WTC11 (cell line): Measurements from ENCODE around the gene MNX1. TPM values are rescaled to one million over a fixed set of nuclear protein-coding genes. Genes with fewer than 3 reads are reported as not detected.

ENCODE experiments used
- ATAC-seq: fragments of 200-7000 bp; cut with Tn5 transposase; 2 replicates; pipeline ENCODE4 v1.10.0; 2021; ENCODE audit warnings: mild to moderate bottlenecking, moderate library complexity
- CTCF ChIA-PET: fragments of 300-600 bp; sonication (Branson Sonifier 250); formaldehyde crosslinking; loops from one replicate; lab custom pipeline; 2021; ENCODE audit warnings: antibody characterized with exemption; lab: Charles Lee
- POLR2A ChIA-PET: fragments of 350-600 bp; sonication (Branson Sonifier 250); formaldehyde crosslinking; loops from one replicate; lab custom pipeline; 2021; ENCODE audit warnings: antibody characterized with exemption; lab: Charles Lee
- DNase-seq: peaks from one replicate; pipeline ENCODE4 v3.0.0; 2021; ENCODE audit warnings: low spot score
- H3K27ac Mint-ChIP-seq: 2 replicates; pipeline ENCODE4 v1.8.0; 2021; ENCODE audit warnings: mixed read lengths
- H3K27me3 Mint-ChIP-seq: 2 replicates; pipeline ENCODE4 v1.8.0; 2021; ENCODE audit warnings: low read depth, mild to moderate bottlenecking, moderate library complexity, mixed read lengths
- H3K36me3 Mint-ChIP-seq: 2 replicates; pipeline ENCODE4 v1.8.0; 2021; ENCODE audit warnings: mixed read lengths
- H3K4me1 Mint-ChIP-seq: 2 replicates; pipeline ENCODE4 v1.8.0; 2022; ENCODE audit warnings: mixed read lengths
- H3K4me3 Mint-ChIP-seq: 2 replicates; pipeline ENCODE4 v1.8.0; 2021; ENCODE audit warnings: mild to moderate bottlenecking, moderate library complexity, mixed read lengths
- H3K9me3 Mint-ChIP-seq: 2 replicates; pipeline ENCODE4 v1.8.0; 2021; ENCODE audit warnings: mixed read lengths
- AFF4 ChIP-seq: sonication (generic); formaldehyde crosslinking; IDR thresholded peaks from 2 replicates; pipeline ENCODE4 v1.8.1; 2023; ENCODE audit warnings: mild to moderate bottlenecking, missing genetic modification reagents, borderline replicate concordance
- ATF3 ChIP-seq: sonication (generic); formaldehyde crosslinking; conservative IDR thresholded peaks from 2 replicates; pipeline ENCODE4 v1.8.1; 2022; ENCODE audit warnings: mild to moderate bottlenecking, missing genetic modification reagents
- CDX4 ChIP-seq: fragments of 250-450 bp; sonication (Bioruptor Pico); IDR thresholded peaks from 2 replicates; pipeline ENCODE4 v1.9.0; 2021; ENCODE audit warnings: moderate library complexity, mild to moderate bottlenecking, inconsistent platforms, borderline replicate concordance
- CREM ChIP-seq: sonication (generic); formaldehyde crosslinking; IDR thresholded peaks from 2 replicates; pipeline ENCODE4 v1.8.1; 2022; ENCODE audit warnings: mild to moderate bottlenecking, missing genetic modification reagents, moderate library complexity
- E2F1 ChIP-seq: sonication (generic); formaldehyde crosslinking; IDR thresholded peaks from 2 replicates; pipeline ENCODE4 v1.8.0; 2022; ENCODE audit warnings: mild to moderate bottlenecking, missing genetic modification reagents
- ERG ChIP-seq: fragments of 250-450 bp; sonication (Bioruptor Pico); IDR thresholded peaks from 2 replicates; pipeline ENCODE4 v1.8.0; 2021; ENCODE audit warnings: mild to moderate bottlenecking
- ESRRA ChIP-seq: sonication (generic); formaldehyde crosslinking; IDR thresholded peaks from 2 replicates; pipeline ENCODE4 v1.8.1; 2022; ENCODE audit warnings: mild to moderate bottlenecking, missing genetic modification reagents, borderline replicate concordance
- FOXP1 ChIP-seq: sonication (generic); formaldehyde crosslinking; IDR thresholded peaks from 2 replicates; pipeline ENCODE4 v1.8.0; 2022; ENCODE audit warnings: missing genetic modification reagents, mild to moderate bottlenecking, moderate library complexity, borderline replicate concordance
- GRHL2 ChIP-seq: fragments of 250-450 bp; sonication (Bioruptor Pico); IDR thresholded peaks from 2 replicates; pipeline ENCODE4 v1.8.0; 2022; ENCODE audit warnings: mild to moderate bottlenecking, moderate library complexity; ENCODE audit not compliant: insufficient replicate concordance, severe bottlenecking
- IRF1 ChIP-seq: sonication (generic); formaldehyde crosslinking; IDR thresholded peaks from 2 replicates; pipeline ENCODE4 v1.8.0; 2023; ENCODE audit warnings: missing genetic modification reagents
- JAZF1 ChIP-seq: fragments of 250-450 bp; sonication (Bioruptor Pico); IDR thresholded peaks from 2 replicates; pipeline ENCODE4 v1.9.0; 2021; ENCODE audit warnings: moderate library complexity, mild to moderate bottlenecking, inconsistent platforms
- MXD4 ChIP-seq: fragments of 250-450 bp; sonication (Bioruptor Pico); IDR thresholded peaks from 2 replicates; pipeline ENCODE4 v1.8.0; 2021; ENCODE audit warnings: mild to moderate bottlenecking, moderate library complexity, borderline replicate concordance
- NR3C1 ChIP-seq: sonication (generic); formaldehyde crosslinking; conservative IDR thresholded peaks from 2 replicates; pipeline ENCODE4 v1.8.1; 2023; ENCODE audit warnings: low read depth, mild to moderate bottlenecking, missing genetic modification reagents
- PREB ChIP-seq: sonication (generic); formaldehyde crosslinking; IDR thresholded peaks from 2 replicates; pipeline ENCODE4 v1.8.1; 2022; ENCODE audit warnings: mild to moderate bottlenecking, missing genetic modification reagents, moderate library complexity, borderline replicate concordance
- TCF7 ChIP-seq: sonication (generic); formaldehyde crosslinking; IDR thresholded peaks from 2 replicates; pipeline ENCODE4 v1.8.0; 2022; ENCODE audit warnings: mild to moderate bottlenecking, low read depth, missing genetic modification reagents, moderate library complexity
- ZMAT4 ChIP-seq: fragments of 250-450 bp; sonication (Bioruptor Pico); IDR thresholded peaks from 2 replicates; pipeline ENCODE4 v1.9.0; 2021; ENCODE audit warnings: mild to moderate bottlenecking
- ZNF121 ChIP-seq: sonication (generic); formaldehyde crosslinking; IDR thresholded peaks from 2 replicates; pipeline ENCODE4 v1.8.0; 2023; ENCODE audit warnings: missing genetic modification reagents
- ZNF317 ChIP-seq: sonication (generic); formaldehyde crosslinking; IDR thresholded peaks from 2 replicates; pipeline ENCODE4 v1.8.1; 2023; ENCODE audit warnings: low read depth, mild to moderate bottlenecking, moderate library complexity, missing genetic modification reagents, borderline replicate concordance
- ZNF423 ChIP-seq: fragments of 250-450 bp; sonication (Bioruptor Pico); IDR thresholded peaks from 2 replicates; pipeline ENCODE4 v2.1.2; 2022; ENCODE audit warnings: mild to moderate bottlenecking, moderate library complexity
- total RNA-seq: library from RNA; stranded (reverse); gene quantifications from 3 replicates; pipeline ENCODE4 v1.2.3, GENCODE V29; 2021

MNX1 gene
- total RNA-seq, 1 experiment from 2014 or later, result 0.46 TPM

- TF ChIP-seq PREB (CRISPR knock-in tag) (no peak), FOXP1 (CRISPR knock-in tag) (no peak), ATF3 (CRISPR knock-in tag) (no peak), ERG (CRISPR knock-in tag) (no peak), ZNF121 (CRISPR knock-in tag) (no peak), ZNF317 (CRISPR knock-in tag) (no peak), CREM (no peak), NR3C1 (CRISPR knock-in tag) (no peak), ZNF423 (no peak), IRF1 (CRISPR knock-in tag) (no peak), AFF4 (CRISPR knock-in tag) (no peak), JAZF1 (CRISPR knock-in tag) (no peak)
These were observed 12.5 kb upstream of the MNX1 start (continued) for GRCh38 chr7:157022681-157023588.

- Mint-ChIP-seq H3K4me1 (peaks cover 26% of the 10 kb centered on the region), H3K9me3 (no peaks in the 10 kb centered on the region), H3K4me3 (peak overlapping the region; percentile 36), H3K36me3 (no peaks in the 10 kb centered on the region), H3K27me3 (peaks cover 100% of the 10 kb centered on the region), H3K27ac (no peak overlapping the region)
- DNase-seq (no peak), ATAC-seq (no peak)
- POLR2A ChIA-PET, result interaction anchor here (1.1 kb wide), 1 partner anchor 15 kb away, joined by 3 read pairs; no protein-coding TSS in a partner anchor
- CTCF ChIA-PET, result interaction anchor here (1.0 to 1.7 kb wide), 5 partner anchors 13 to 251 kb away, joined by 3 to 4 read pairs (median 4); partner anchors contain the start of gene NOM1
- TF ChIP-seq E2F1 (CRISPR knock-in tag) (no peak), ERG (CRISPR knock-in tag) (no peak), TCF7 (CRISPR knock-in tag) (no peak), ZMAT4 (no peak), ESRRA (CRISPR knock-in tag) (no peak), GRHL2 (CRISPR knock-in tag) (no peak), MXD4 (CRISPR knock-in tag) (no peak), CDX4 (CRISPR knock-in tag) (no peak)
These were observed 11.6 kb upstream of the MNX1 start for GRCh38 chr7:157021871-157022680.
